ENCODE measurements around the gene AURKB.
"Not testable (repeated sequence)": the region's sequence is repeated elsewhere in the genome, so short reads cannot be mapped to it uniquely, and the experiment has no call there.

The AURKB gene

GRCh38 chr17:8225813-8226535 lies 15.6 kb upstream of the AURKB start:
- DNase-seq = peak in 51 of 58 donors; percentile 6 to 76 (median 42)

DNA sequence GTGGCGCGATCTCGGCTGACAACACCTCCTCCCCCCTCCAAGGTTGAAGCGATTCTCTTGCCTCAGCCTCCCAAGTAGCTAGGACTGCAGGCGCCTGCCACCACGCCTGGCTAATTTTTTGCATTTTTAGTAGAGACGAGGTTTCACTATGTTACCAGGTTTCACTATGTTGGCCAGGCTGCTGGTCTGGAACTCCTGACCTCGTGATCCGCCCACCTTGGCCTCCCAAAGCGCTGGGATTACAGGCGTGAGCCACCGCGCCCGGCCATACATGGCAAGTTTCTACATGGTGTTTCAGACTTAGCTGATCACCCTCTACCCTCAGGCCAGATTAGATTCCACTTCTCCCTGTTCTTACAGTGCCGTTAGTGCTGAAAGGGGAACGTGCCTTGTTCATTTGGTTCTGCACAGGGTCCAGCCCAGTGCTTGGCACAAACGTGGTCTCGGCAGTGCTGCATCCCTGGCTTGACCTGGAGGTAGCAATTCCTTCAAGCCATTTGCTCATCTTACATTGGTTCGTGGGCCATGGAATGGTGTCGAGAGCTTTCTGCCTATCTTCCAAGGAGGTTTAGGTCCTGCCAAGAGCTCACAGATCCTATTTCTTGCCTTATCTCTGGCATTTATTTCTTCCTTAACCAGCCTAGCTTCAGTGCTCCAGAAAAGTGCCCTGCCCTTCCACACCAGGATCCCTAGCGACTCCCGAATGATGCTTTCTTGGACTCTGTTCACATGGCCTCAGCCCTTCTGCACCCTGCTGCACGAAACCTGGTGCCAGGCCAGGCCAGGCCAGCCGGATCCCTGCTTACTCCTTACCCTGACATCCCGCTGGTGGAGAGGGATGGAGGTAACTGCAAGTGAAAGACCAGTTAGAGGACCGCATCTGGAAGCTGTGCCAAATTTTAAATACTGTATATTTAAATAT lies 14.8 kb upstream of the AURKB start:
- DNase-seq = peak in 1 of 58 donors; percentile 3

DNA sequence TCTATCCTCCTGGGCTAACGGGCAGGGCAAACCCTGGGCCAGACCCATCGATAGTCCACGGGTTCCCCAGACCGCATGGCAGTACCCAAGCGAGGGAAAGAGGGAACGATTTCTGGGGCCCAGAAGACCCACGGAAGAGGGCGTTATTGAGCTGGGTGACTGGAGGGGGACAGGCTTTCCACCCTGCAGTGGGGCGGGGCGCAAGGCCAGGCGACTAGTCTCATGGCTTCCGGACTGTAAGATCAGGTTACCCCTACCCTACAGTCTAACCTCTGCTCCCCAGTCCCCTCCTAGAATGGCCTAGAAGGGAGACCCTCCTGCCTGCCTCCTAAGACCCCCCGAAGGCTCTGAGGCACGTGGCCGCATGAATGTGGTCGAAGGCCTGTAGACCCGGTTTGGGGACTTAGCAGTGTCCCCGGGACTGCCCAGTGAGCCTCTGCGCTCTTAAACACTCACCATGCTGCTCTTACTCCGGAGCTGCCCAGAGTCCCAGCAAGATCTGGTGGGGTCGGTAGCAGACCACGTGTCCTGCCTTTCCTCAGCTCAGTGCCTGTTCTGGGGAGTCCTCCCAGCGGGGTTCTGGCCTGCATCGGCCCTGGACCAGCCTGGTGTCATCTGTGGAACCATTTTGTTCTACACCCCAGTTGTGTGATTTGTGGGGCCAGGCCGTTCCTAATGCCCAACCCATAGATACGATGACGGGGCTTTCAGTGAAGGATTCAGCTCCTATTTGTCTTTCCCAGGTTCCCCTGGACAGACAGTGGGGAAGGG lies 13.2 kb upstream of the AURKB start:
- peak in 46 of 58 donors; percentile 28 to 81 (median 57) for DNase-seq

GRCh38 chr17:8222630-8223355 lies 12.4 kb upstream of the AURKB start:
- DNase-seq = peak; percentile 38 to 99 (median 91)

- DNase-seq = peak in 11 of 58 donors; percentile 61 to 91 (median 82)
These were observed 11.9 kb upstream of the AURKB start for GRCh38 chr17:8222380-8222629.

GRCh38 chr17:8221663-8222379 lies 11.4 kb upstream of the AURKB start:
- peak in 57 of 58 donors; percentile 42 to 92 (median 83) for DNase-seq

GRCh38 chr17:8220783-8221662 lies 10.6 kb upstream of the AURKB start:
- peak; percentile 57 to 94 (median 86) for DNase-seq

- DNase-seq = not testable (repeated sequence)
These were observed 3.6 kb upstream of the AURKB start for GRCh38 chr17:8214000-8214399.

DNA sequence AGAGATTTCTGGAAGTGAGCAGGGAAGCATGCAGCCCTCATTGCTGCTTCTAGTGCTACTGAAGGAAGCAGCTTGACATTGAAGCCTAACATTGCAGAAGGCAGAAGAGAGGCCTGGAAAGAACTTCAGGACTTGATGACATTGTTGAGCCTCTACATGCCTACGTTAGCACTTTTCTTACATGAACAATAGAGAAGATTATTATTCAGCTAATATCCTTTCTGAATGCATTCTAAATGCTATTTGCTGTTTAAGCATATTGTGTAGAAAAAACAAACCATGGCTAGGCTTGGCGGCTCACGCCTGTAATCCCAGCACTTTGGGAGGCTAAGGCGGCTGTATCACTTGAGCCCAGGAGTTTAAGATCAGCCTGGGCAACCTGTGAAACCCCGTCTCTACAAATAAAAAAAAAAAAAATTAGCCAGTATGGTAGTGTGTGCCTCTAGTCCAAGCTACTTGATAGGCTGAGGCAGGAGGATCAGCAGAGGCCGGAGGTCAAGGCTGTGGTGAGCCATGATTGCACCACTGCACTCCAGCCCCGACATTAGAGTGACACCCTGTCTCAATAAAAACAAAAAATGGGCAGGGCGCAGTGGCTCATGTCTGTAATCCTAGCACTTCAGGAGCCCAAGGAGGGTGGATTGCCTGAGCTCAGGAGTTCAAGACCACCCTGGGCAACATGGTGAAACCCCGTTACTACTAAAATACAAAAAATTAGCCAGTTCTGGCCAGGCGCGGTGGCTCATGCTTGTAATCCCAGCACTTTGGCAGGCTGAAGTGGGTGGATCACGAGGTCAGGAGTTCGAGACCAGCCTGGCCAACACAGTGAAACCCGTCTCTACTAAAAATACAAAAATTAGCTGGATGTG lies 2.2 kb upstream of the AURKB start:
- DNase-seq = no peak

- no peak for DNase-seq
These were observed 535 bp upstream of the AURKB start for GRCh38 chr17:8210761-8211458.

GRCh38 chr17:8206536-8206935 lies 3.8 kb downstream of the AURKB start:
- DNase-seq = no peak

DNA sequence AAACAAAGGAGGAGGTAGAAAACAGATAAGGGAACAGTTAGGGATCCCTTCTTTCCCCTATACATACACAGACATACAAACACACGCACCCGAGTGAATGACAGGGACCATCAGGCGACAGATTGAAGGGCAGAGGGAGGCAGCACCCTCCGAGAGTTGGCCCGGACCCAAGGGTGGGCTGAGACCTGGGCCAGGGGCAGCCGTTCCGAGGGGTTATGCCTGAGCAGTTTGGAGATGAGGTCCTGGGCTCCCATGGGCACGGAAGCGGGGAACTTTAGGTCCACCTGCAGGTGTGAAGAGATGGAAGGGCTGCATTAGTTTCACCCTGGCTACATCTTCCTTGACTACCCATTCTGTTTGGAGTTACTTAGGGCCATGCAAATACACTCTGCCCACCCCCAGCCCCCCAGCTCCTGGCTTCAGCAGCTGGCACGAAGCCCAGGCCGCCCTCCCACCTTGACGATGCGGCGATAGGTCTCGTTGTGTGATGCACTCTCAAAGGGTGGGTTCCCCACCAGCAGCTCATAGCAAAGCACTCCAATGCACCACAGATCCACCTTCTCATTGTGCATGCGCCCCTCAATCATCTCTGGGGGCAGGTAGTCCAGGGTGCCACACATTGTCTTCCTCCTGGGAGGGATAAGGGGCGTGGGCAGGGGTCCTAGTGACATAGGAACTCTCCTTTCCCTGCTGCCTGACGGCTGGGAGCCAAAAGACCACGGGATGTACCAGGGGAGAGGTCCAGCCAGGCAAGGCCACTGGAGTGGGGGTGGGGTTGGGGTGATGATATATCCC lies 5.4 kb downstream of the AURKB start:
- DNase-seq = no peak

- DNase-seq = peak; percentile 37 to 98 (median 91)
These were observed 18.1 kb downstream of the AURKB start for GRCh38 chr17:8192070-8192815.

DNA sequence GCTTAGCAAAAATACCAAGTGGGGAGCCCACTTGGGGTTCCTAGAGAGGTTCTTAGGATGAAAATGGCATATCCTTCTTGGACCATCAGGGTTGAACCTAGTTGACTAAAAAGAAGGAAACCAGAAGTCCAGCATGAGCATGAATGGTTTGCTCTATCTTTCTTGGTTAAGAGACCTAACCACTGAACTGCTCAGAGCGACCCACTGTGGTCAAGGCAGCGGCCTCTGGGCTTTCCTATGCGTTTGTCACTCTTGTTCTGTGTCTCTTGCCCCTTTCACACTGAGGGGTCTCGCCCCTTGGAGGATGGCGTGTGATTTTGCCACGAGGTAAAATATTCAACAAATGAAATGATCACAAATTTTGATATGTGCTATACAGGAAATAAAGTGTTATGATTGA lies 19.9 kb downstream of the AURKB start:
- DNase-seq = no peak

GRCh38 chr17:8189711-8190477 lies 20.5 kb downstream of the AURKB start, which contains the start of gene BORCS6:
Gene BORCS6, minus strand, starts transcription at chr17:8190180. Its CDS starts 40 bp downstream, at chr17:8190140.
- DNase-seq = peak; percentile 85 to 100 (median 98)

Measured in anterior cingulate cortex (tissue), 58 donors.